Fibroblast of skin of abdomen (primary cell): ENCODE results near the gene ZBTB48.

Experiments used
- DNase-seq: peaks from one replicate; pipeline ENCODE4 v3.0.0-alpha.2; 2013

ZBTB48 gene

DNA sequence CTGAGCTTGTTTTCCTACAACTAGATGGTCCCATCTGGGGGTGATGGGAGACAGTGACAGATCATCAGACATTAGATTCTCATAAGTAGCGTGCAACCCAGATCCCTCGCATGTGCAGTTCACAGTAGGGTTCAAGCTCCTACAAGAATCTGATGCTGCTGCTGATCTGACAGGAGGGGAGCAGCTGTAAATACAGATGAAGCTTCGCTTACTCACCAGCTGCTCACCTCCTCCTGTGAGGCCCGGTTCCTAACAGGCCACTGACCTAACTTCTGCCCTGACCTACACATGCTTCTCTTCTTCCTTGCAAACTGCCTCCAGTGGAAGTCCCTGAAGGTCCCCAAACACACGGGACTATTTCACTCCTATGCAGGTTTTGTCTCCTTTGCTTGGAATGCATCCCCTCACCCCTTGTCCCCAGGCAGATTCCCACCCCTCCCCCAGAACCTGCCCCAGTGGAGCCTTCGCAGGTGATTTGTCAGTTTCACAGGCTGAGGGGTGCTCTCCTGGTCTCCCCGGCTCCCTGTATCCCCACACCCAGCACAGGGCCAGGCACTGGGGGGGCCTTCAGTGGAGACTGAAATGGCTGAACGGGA, 5.7 kb upstream of the ZBTB48 start:
- no peak for DNase-seq

DNA sequence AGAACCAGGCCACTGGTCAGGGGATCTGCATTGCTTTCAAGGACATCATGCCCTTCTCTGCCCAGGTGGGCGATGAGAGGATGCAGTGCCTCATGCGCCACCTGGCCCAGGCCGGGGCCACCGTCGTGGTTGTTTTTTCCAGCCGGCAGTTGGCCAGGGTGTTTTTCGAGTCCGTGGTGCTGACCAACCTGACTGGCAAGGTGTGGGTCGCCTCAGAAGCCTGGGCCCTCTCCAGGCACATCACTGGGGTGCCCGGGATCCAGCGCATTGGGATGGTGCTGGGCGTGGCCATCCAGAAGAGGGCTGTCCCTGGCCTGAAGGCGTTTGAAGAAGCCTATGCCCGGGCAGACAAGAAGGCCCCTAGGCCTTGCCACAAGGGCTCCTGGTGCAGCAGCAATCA, 5.0 kb upstream of the ZBTB48 start:
- no peak for DNase-seq

DNA sequence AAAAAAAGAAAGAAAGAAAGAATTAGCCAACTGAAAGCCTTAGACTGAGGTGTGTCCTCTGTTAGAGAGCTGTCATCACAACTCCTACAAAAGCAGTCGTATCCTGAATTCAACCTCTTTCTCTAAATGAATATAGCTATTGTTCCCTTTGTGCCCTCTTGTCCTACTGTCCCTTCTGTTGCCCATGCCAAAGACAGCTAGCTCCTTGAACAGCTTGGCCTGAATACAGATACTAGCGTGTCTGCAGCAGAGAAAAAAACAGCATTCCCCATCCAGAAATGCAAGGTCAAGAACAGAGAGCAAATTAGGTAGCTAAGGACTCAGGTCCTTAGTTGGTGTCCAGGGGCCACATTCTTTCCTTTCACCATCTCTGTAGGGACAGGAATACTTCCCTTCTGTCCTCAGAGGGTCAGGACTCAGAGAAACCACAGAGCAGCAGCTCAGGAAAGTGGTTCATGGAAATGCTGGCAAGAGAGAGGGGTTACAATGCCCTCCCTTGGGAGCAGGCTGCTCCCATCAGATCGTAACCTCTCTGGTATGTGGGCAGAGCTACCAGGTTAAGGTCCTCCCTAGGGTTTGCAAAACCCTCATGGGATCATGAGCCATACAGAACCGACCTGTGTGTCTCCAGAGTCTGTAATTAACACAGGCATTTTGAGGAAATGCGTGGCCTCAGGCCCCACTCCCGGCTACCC, 1.8 kb upstream of the ZBTB48 start:
- no peak for DNase-seq

DNA sequence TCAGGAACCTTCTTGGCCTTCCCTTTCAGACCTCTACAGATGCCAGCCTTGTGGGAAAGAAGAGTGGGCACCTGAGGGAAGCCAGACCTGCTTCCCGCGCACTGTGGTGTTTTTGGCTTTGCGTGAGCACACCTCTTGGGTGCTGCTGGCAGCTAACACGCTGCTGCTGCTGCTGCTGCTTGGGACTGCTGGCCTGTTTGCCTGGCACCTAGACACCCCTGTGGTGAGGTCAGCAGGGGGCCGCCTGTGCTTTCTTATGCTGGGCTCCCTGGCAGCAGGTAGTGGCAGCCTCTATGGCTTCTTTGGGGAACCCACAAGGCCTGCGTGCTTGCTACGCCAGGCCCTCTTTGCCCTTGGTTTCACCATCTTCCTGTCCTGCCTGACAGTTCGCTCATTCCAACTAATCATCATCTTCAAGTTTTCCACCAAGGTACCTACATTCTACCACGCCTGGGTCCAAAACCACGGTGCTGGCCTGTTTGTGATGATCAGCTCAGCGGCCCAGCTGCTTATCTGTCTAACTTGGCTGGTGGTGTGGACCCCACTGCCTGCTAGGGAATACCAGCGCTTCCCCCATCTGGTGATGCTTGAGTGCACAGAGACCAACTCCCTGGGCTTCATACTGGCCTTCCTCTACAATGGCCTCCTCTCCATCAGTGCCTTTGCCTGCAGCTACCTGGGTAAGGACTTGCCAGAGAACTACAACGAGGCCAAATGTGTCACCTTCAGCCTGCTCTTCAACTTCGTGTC, 995 bp upstream of the ZBTB48 start:
- DNase-seq: no peak

DNA sequence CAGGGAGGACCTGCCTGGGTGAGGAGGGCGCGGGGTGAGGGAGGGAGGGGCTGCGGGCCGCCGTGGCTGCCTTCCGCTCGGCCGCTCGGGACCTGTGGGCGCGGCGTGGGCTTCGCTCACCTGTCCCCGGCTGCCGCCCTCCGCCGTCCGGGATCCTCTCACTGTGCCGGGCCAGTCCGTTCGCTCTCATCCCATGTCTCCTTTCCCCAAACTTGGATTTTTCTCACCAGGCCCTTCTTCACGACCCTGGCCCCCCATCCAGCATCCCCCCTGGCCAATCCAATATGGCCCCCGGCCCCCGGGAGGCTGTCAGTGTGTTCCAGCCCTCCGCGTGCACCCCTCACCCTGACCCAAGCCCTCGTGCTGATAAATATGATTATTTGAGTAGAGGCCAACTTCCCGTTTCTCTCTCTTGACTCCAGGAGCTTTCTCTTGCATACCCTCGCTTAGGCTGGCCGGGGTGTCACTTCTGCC, 362 bp downstream of the ZBTB48 start:
- DNase-seq: no peak

DNA sequence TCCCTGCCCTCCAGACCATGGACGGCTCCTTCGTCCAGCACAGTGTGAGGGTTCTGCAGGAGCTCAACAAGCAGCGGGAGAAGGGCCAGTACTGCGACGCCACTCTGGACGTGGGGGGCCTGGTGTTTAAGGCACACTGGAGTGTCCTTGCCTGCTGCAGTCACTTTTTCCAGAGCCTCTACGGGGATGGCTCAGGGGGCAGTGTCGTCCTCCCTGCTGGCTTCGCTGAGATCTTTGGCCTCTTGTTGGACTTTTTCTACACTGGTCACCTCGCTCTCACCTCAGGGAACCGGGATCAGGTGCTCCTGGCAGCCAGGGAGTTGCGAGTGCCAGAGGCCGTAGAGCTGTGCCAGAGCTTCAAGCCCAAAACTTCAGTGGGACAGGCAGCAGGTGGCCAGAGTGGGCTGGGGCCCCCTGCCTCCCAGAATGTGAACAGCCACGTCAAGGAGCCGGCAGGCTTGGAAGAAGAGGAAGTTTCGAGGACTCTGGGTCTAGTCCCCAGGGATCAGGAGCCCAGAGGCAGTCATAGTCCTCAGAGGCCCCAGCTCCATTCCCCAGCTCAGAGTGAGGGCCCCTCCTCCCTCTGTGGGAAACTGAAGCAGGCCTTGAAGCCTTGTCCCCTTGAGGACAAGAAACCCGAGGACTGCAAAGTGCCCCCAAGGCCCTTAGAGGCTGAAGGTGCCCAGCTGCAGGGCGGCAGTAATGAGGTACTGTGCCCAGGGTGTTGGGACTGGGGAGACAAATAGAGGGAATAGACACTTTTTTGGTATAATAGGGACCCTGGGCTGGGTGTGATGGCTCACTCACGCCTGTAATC, 1.0 kb downstream of the ZBTB48 start:
- DNase-seq: no peak

DNA sequence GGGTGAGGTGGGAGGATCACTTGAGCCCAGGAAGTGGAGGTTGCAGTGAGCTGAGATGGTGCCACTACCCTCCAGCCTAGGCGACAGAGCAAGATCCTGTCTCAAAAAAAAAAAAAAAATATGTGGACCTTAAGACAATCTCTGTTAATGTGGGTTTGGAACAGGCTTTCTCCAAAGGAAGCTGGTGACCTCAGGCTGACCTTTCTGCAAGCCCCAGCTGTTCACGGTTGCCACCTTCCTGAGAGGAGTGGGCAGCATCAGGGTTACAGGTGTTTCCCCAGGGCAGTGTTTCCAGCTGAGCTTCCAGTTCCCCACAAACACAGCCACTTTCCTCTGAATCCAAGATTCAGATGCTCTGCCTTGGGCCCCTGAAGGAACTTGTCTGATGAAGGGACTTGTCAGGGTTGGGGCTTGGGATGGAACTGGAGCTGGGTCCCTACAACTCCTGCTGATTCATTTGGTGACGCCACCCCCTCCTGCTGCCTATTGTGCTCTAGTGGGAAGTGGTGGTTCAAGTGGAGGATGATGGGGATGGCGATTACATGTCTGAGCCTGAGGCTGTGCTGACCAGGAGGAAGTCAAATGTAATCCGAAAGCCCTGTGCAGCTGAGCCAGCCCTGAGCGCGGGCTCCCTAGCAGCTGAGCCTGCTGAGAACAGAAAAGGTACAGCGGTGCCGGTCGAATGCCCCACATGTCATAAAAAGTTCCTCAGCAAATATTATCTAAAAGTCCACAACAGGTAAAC, 1.9 kb downstream of the ZBTB48 start:
- no peak for DNase-seq

DNA sequence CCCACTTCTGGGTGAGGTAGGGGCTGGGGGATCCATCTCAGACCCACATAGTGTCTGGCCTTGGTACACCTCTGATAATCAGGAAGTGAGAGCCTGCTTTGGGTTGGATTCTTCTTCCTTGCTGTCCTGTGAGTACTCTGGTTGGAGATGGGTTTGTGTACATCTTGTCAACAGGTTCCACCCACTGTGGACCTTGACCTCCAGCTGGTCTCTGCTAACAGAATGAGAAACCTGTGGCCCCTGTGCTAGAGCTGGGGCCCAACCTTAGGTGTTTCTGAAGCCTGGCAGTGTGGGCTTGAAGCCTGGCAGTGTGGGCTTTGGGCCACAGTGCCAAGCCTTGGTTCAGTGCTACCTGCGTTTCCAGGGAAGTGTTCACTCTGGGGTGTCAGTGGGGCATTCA, 2.6 kb downstream of the ZBTB48 start:
- DNase-seq: no peak

DNA sequence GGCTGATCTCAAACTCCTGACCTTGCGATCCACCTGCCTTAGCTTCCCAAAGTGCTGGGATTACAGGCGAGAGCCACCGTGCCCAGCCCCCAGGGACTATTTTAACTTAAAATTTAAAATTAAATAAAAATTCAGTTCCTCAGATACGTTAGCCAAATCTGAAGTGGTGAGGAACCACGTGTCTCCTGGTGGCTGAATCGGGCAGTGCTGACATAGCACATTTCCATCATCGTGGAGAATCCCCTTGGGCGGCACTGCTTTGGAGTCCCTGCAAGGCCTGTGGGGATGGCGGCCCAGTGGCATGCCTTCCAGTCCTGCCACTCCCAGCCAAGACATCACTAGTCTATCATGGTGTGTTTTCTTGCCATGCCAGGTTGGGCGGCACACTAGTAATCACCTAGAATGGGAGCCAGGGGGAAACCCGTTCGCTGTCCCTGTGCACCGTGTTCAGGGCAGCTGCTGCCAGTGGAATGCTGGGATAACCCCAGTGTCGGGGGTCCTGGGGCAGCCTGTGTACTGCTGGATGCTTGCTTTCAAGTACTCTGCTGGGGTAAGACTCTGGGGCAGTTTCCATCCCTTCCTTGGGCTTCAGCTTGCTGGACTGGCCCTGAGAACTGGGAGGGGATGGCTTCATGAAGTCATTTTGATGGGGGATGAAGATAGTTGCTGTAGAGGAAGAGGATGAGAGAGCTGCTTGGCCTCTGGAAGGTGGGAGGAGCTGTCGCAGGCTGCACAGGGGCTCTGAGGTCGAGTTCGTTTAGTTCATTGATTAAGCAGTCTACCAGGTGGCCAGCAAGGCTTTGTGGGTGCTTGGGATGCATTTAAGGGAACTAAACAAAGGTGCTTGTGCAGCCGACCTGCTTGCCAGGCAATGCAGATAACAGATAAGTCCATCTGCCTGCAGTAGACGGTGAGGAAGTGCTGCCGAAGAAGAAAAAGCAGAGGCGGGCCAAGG, 4.6 kb downstream of the ZBTB48 start:
- DNase-seq: no peak

DNA sequence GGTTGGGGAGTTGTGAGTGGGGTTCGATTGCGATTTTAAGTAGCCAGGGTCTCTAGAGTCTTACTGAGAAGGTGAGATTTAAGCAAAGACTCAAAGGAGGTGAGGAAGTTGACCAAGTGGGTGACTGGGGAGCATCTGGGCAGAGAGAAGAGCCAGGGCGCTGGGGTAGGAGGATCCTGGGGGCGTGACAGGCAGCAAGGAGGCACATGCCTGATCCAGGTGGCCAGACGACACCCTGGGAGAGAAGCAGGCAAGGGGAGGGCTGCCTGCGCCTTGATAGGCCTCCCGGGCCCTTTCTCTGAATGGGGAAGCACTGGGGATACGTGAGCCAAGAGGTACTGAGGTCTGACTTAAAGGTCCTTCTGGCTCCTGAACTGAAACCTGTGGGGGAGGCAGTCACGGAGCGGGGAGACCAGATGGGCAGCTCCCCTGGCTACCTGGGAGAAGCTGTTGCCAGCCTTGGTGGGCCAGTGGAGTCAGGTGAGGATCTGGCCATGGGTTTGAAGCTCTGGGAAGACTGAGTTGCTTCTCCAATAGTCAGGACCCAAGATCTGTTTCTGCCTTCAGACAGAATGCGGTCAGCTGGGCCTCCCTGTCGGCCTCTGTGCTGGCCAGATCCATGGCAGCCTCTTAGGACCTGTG, 5.4 kb downstream of the ZBTB48 start:
- DNase-seq: no peak

DNA sequence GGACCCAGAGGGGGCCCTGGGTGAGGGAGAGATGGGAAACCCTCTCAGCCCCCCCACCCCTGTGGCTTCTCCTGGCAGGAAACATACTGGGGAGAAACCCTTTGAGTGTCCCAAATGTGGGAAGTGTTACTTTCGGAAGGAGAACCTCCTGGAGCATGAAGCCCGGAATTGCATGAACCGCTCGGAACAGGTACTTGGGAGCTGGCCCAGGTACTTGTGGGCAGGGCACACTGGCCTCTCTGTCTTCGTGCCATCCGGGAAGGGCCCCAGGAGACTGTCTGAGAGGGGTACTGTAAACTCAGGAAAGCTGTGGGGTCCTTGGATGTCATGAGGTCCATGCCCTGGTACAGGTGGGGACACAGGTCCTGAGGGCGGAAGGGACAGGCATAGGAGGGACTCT, 6.0 kb downstream of the ZBTB48 start:
- no peak for DNase-seq

DNA sequence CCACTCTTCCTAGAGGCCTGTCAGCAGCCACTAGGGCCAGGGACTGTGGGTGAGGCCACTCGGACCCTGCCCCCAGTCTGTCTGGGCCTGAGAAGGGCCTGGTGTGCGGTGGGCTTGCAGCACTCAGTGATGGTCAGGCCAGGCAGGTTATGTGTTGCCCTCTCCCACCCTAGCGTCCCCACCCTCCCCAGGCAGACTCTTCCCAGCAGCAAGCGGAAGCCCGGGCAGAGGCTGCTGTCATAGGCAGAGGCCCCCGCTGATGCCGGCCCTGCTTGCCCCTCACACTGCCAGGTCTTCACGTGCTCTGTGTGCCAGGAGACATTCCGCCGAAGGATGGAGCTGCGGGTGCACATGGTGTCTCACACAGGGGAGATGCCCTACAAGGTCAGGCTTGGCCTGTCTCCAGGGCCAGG, 6.6 kb downstream of the ZBTB48 start:
- no peak for DNase-seq

DNA sequence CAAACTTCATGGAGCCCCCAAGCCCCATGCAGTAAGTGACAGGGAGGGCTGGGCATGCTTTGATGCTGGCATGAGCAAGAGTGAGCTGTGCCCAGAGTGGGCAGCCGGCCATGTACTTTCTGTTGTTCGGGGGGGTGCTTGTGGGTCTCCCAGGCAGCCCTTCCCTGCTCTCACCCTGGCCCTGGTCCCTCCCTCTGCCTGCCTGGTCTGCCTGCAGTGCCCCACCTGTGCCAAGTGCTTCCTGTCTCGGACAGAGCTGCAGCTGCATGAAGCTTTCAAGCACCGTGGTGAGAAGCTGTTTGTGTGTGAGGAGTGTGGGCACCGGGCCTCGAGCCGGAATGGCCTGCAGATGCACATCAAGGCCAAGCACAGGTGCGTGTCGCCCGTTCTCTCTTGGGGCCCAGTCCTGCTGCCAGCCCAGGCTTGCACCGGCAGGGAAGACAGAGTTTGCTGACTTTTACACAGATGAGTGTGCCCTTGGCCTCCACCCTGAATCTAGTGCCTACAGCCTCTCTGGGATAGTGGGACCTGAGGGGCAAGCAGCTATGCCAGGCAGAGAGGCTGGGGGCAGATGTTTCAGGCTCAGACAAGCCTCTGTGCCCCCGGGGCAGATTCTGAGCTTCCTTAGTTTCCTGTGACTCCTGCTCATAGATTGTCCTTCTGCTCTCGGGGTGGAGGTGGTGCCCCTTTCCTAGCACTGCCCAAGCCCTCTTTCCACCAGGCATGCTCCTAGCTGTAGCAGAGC, 7.6 kb downstream of the ZBTB48 start:
- DNase-seq: no peak

DNA sequence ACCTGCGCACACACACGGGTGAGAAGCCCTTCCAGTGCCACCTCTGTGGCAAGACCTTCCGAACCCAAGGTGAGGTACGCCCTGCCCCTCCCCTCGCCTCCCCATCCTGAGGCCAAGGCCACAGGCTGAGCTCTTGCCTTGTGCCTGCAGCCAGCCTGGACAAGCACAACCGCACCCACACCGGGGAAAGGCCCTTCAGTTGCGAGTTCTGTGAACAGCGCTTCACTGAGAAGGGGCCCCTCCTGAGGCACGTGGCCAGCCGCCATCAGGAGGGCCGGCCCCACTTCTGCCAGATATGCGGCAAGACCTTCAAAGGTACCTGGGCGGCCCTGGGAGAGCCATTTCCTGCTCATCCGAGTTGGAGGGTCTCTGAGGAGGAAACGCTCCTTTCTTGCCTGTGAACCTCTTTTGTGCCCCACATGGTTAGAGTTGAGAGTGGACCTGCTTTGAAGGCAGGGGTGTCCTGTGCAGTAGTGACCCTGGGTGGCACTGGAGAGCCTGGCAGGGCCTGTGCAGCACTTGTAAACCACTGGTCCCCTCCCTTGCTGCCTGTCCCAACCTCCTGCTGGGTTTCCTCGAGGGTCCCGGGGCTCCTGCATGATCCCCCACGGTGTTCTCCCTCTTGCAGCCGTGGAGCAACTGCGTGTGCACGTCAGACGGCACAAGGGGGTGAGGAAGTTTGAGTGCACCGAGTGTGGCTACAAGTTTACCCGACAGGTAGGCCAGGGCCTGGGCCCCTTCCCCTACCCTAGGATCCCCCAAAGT, 8.5 kb downstream of the ZBTB48 start:
- DNase-seq: no peak

DNA sequence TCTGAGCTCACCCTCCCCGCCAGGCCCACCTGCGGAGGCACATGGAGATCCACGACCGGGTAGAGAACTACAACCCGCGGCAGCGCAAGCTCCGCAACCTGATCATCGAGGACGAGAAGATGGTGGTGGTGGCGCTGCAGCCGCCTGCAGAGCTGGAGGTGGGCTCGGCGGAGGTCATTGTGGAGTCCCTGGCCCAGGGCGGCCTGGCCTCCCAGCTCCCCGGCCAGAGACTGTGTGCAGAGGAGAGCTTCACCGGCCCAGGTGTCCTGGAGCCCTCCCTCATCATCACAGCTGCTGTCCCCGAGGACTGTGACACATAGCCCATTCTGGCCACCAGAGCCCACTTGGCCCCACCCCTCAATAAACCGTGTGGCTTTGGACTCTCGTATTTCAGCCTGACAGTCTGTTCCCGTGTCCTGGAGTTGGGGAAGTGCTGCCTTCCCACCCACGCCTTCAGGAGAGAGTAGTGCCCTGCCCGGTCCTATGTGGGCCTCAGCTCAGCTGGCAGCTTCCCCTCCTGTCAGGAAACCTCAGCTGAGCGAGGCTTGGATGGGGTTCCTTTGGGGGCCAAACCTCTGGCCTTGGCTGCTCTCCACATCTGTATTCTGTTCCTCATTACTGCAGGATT, 9.2 kb downstream of the ZBTB48 start:
- DNase-seq: no peak

DNA sequence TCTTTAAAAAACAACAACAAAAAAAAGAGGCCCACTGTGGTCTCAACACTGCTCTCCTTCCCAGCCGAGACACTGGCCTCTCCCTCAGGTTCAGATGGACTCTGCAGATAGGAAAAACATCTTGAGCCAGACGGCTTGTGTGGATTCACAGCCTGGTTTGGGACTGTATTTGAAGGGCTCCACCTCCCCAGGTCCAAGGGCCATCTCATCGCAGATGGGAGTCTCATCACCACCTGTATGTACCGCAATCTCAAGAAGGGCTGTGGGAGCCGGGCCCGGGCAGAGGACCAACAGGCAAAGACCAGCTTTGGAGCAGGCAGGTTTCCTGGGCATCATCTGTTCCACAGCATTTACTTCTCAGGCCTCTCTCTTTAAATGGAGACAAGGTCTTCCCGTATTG, 10.3 kb downstream of the ZBTB48 start:
- DNase-seq: no peak

DNA sequence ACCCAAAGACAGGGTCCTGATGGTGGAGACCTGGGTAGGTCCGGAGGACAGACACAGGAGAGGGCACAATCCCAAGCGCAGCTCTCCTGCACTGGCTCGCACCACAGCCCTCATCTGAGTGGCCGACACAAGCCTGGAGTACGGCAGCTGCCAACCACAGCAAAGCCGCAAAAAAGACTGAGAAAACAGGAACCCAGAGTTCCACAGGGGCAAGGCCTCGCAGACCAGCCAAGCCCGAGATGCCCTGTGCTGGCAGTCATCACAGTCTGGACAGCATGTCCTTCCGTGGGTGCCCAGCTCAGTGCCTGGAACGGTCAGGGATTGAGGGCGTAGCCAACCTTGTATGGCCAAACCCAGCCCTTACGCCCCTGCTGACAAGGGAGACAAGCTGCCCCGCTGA, 11.4 kb downstream of the ZBTB48 start:
- DNase-seq: no peak

DNA sequence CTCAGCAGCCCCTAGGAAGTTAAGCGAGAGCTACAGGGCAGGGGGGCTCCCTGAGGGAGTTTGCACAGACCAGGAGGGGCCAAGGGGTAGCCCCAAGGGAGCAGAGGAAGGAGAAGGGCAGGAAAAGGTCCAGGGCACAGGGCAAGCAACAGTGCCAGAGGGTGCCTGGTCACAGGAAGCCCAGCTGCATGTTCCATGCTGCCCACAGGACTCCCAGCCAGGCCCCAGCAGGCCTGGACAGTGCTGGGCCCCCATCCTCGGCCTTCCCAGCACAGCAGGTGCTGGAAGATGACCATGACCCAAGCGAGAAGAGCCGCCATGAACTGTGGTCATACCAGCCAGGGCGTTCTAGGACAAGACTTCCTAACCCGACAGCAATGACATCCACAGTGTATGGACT, 11.8 kb downstream of the ZBTB48 start:
- DNase-seq: no peak

DNA sequence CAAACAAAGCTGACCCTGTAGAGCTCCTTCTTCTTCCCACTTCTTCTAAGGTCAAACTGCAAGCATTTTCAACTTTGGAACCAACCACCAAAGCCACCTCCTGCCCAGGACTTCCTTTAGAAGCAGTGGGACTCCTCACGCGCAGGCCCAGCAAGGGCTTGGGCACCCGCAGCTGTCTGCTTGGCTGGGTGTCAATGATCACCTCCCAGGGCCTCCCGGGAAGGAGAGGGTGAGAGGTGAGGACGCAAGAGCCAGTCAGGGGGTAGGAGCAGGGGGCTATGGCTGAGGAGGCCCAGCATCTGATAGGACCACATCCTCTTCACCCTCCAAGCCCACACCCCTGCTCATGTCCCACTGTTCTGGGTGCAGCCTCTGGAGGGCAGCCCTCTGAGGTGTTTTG, 12.6 kb downstream of the ZBTB48 start:
- DNase-seq: no peak
